GM19043 (cell line): ENCODE data around the gene FADS2.
"Not testable (repeated sequence)": the region's sequence is repeated elsewhere in the genome, so short reads cannot be mapped to it uniquely, and the experiment has no call there.

ENCODE experiments used
- ATAC-seq: cut with Tn5 transposase; IDR thresholded peaks from one replicate; pipeline ENCODE4 v1.9.1; 2021; ENCODE audit warnings: low read depth; ENCODE audit not compliant: unreplicated experiment

Gene FADS2

GRCh38 chr11:61864814-61865775 lies 37.0 kb downstream of the FADS2 start:
- ATAC-seq, result no peak

GRCh38 chr11:61866231-61866957 lies 38.3 kb downstream of the FADS2 start:
- no peak for ATAC-seq

GRCh38 chr11:61866958-61867343 lies 38.9 kb downstream of the FADS2 start:
- ATAC-seq, result no peak

GRCh38 chr11:61868571-61869428 lies 40.7 kb downstream of the FADS2 start:
- no peak for ATAC-seq

GRCh38 chr11:61869429-61869707 lies 41.3 kb downstream of the FADS2 start:
- no peak for ATAC-seq

- ATAC-seq, result no peak
These were observed 41.8 kb downstream of the FADS2 start for GRCh38 chr11:61869708-61870451.

GRCh38 chr11:61870541-61871031 lies 42.5 kb downstream of the FADS2 start:
- ATAC-seq, result no peak

- peak; percentile 74 for ATAC-seq
These were observed 43.1 kb downstream of the FADS2 start for GRCh38 chr11:61871158-61871597.

GRCh38 chr11:61872935-61873565 lies 45.0 kb downstream of the FADS2 start:
- no peak for ATAC-seq

- ATAC-seq, result no peak
These were observed 45.7 kb downstream of the FADS2 start for GRCh38 chr11:61873588-61874376.

GRCh38 chr11:61874377-61874809 lies 46.3 kb downstream of the FADS2 start:
- ATAC-seq, result no peak

GRCh38 chr11:61874853-61875252 lies 46.8 kb downstream of the FADS2 start:
- ATAC-seq, result no peak

- ATAC-seq, result no peak
These were observed 47.6 kb downstream of the FADS2 start for GRCh38 chr11:61875698-61876097.

- ATAC-seq, result no peak
These were observed 51.1 kb downstream of the FADS2 start for GRCh38 chr11:61879152-61879551.

- no peak for ATAC-seq
These were observed 51.9 kb downstream of the FADS2 start for GRCh38 chr11:61880031-61880430.

GRCh38 chr11:61880454-61880853 lies 52.4 kb downstream of the FADS2 start:
- ATAC-seq, result no peak

- ATAC-seq, result no peak
These were observed 53.3 kb downstream of the FADS2 start for GRCh38 chr11:61881397-61881796.

GRCh38 chr11:61882267-61882666 lies 54.2 kb downstream of the FADS2 start:
- not testable (repeated sequence) for ATAC-seq

- no peak for ATAC-seq
These were observed 54.8 kb downstream of the FADS2 start for GRCh38 chr11:61882879-61883278.
